Endothelial cell of umbilical vein (primary cell): Measurements from ENCODE around the gene NANOS1. TPM values are rescaled to one million over a fixed set of nuclear protein-coding genes. Genes with fewer than 3 reads are reported as not detected.

Source experiments
- BruUV-seq: library from RNA; stranded (reverse); fragments of 400-500 nt; replicated peaks from 2 replicates; lab custom pipeline; 2021; lab: Mats Ljungman, UMichigan
- CTCF ChIA-PET: fragments of 300-600, 350-600 bp; sonication (Branson Sonifier 250); formaldehyde crosslinking; loops from one replicate; lab custom pipeline; 2021; ENCODE audit warnings: antibody characterized with exemption, inconsistent platforms; lab: Charles Lee
- POLR2A ChIA-PET: fragments of 300-600, 350-600 bp; sonication (Branson Sonifier 250); formaldehyde crosslinking; loops from one replicate; lab custom pipeline; 2021; ENCODE audit warnings: antibody characterized with exemption, inconsistent platforms; lab: Charles Lee
- DNase-seq: peaks from one replicate; pipeline ENCODE4 v3.0.0-alpha.2; 2011; ENCODE audit warnings: low read depth, low spot score
- FAIRE-seq: peaks from 2 replicates; lab custom pipeline; 2011; peaks lifted over from hg19 to GRCh38; lab: Jason Lieb, UNC
- H2AFZ ChIP-seq: 2 replicates; pipeline ENCODE4 v1.6.0; 2012; ENCODE audit warnings: low read depth, low read length, control low read depth, inconsistent platforms
- H3K27ac ChIP-seq: 2 replicates; pipeline ENCODE4 v1.5.1; 2011; ENCODE audit warnings: low read depth, mild to moderate bottlenecking, control low read depth, low read length, moderate library complexity; ENCODE audit not compliant: insufficient read depth
- H3K27me3 ChIP-seq, 2 experiments: 2 replicates each; pipeline versions ENCODE4 v1.6.0 to v1.6.1; 2011; ENCODE audit warnings: low read length in 2 of 2, mixed read lengths in 1 of 2; ENCODE audit not compliant: control insufficient read depth in 2 of 2, insufficient read depth in 2 of 2
- H3K36me3 ChIP-seq, 2 experiments: 2 replicates in 1 of 2; 3 replicates in 1 of 2; pipeline ENCODE4 v1.5.1; 2011; ENCODE audit warnings: low read length in 2 of 2, mild to moderate bottlenecking in 1 of 2, moderate library complexity in 1 of 2; ENCODE audit not compliant: control insufficient read depth in 2 of 2, insufficient read depth in 2 of 2; ENCODE audit errors: extremely low read depth in 1 of 2
- H3K4me1 ChIP-seq: 3 replicates; pipeline ENCODE4 v1.5.1; 2011; ENCODE audit warnings: mild to moderate bottlenecking, low read length; ENCODE audit not compliant: control insufficient read depth, insufficient read depth; ENCODE audit errors: extremely low read depth
- H3K4me2 ChIP-seq: 2 replicates; pipeline ENCODE4 v1.6.1; 2011; ENCODE audit warnings: low read length, control low read depth, mixed read lengths; ENCODE audit not compliant: insufficient read depth
- H3K4me3 ChIP-seq, 3 experiments: fragments of 200-600 bp in 1 of 3; sonication (generic), shearing (Covaris generic) in 1 of 3; replicated peaks in 1 of 3; 2 replicates each; pipeline ENCODE4 v1.5.1; 2011 to 2016; ENCODE audit warnings: control low read depth in 3 of 3, low read length in 3 of 3, mild to moderate bottlenecking in 2 of 3, inconsistent platforms in 1 of 3, low read depth in 1 of 3, moderate library complexity in 1 of 3; ENCODE audit not compliant: insufficient read depth in 1 of 3
- H3K79me2 ChIP-seq: 2 replicates; pipeline ENCODE4 v1.6.0; 2012; ENCODE audit warnings: low read length, inconsistent platforms; ENCODE audit not compliant: control insufficient read depth, insufficient read depth
- H3K9ac ChIP-seq: replicated peaks from 2 replicates; pipeline ENCODE3; 2011; ENCODE audit warnings: low read length, control low read depth; ENCODE audit not compliant: insufficient read depth; ENCODE audit errors: extremely low read depth
- H3K9me1 ChIP-seq: replicated peaks from 3 replicates; pipeline ENCODE4 v1.6.0; 2011; ENCODE audit warnings: mild to moderate bottlenecking, low read length; ENCODE audit not compliant: control insufficient read depth, insufficient read depth; ENCODE audit errors: extremely low read depth
- H3K9me3 ChIP-seq: replicated peaks from 2 replicates; pipeline ENCODE4 v1.5.1; 2012; ENCODE audit warnings: low read length, inconsistent platforms; ENCODE audit not compliant: control insufficient read depth, insufficient read depth
- H4K20me1 ChIP-seq: replicated peaks from 2 replicates; pipeline ENCODE3; 2011; ENCODE audit warnings: mild to moderate bottlenecking, low read length; ENCODE audit not compliant: control insufficient read depth, insufficient read depth; ENCODE audit errors: extremely low read depth
- CTCF ChIP-seq, 2 donors: IDR thresholded peaks; 1 replicate in 1 of 2; 2 replicates in 1 of 2; pipeline ENCODE4 v1.5.1; 2011; ENCODE audit warnings: low read length in 2 of 2, mild to moderate bottlenecking in 2 of 2, moderate library complexity in 2 of 2, control low read depth in 1 of 2, inconsistent platforms in 1 of 2, low read depth in 1 of 2; ENCODE audit not compliant: insufficient read depth in 1 of 2; ENCODE audit errors: extremely low read depth in 1 of 2
- EZH2 ChIP-seq: IDR thresholded peaks from 2 replicates; pipeline ENCODE4 v1.6.1; 2012; ENCODE audit warnings: borderline replicate concordance, low read depth, mild to moderate bottlenecking, moderate library complexity, low read length, inconsistent platforms; ENCODE audit not compliant: severe bottlenecking
- FOS ChIP-seq: IDR thresholded peaks from 2 replicates; pipeline ENCODE4 v1.6.1; 2011; ENCODE audit warnings: mild to moderate bottlenecking, low read length, moderate library complexity, borderline replicate concordance; ENCODE audit not compliant: insufficient read depth
- GATA2 ChIP-seq: IDR thresholded peaks from 2 replicates; pipeline ENCODE4 v1.7.0; 2011; ENCODE audit warnings: low read depth, mild to moderate bottlenecking, moderate library complexity, mixed read lengths, low read length; ENCODE audit not compliant: insufficient read length, insufficient read depth
- JUN ChIP-seq: IDR thresholded peaks from 2 replicates; pipeline ENCODE4 v1.6.1; 2011; ENCODE audit warnings: borderline replicate concordance, low read depth; ENCODE audit not compliant: insufficient read length, insufficient read depth
- MYC ChIP-seq: IDR thresholded peaks from one replicate; pipeline ENCODE4 v1.6.1; 2011; ENCODE audit warnings: mild to moderate bottlenecking, low read depth, low read length
- POLR2A ChIP-seq: IDR thresholded peaks from 2 replicates; pipeline ENCODE4 v1.6.1; 2012; ENCODE audit warnings: low read depth, mild to moderate bottlenecking, control low read depth, low read length
- POLR2AphosphoS5 ChIP-seq: IDR thresholded peaks from 2 replicates; pipeline ENCODE4 v1.6.1; 2012; ENCODE audit warnings: low read depth, mild to moderate bottlenecking, control low read depth, low read length, moderate library complexity; ENCODE audit not compliant: insufficient read depth
- dilution Hi-C: fragments of 300-500 bp; cut with MboI; formaldehyde crosslinking; loops from one replicate; pipeline ENCODE4 v1.15.0; 2019; ENCODE audit warnings: low sequenced_read_pairs; ENCODE audit not compliant: extremely low pct_ligation_motif_present
- intact Hi-C: fragments of 100-400 bp; cut with micrococcal nuclease; formaldehyde crosslinking; loops from one replicate; pipeline ENCODE4 v1.10.0; 2022
- polyA plus RNA-seq, 4 experiments: library from polyadenylated mRNA; depleted of rRNA in 3 of 4; stranded (reverse) in 3 of 4; unstranded in 1 of 4; fragments of >200 nt; gene quantifications; 2 replicates each; pipeline versions ENCODE4 v1.2.1 to v1.2.3, GENCODE V29; 2011 to 2012; ENCODE audit warnings: missing spikeins in 1 of 4
- total RNA-seq: library from RNA; stranded (reverse); gene quantifications from 2 replicates; pipeline ENCODE4 v1.2.3, GENCODE V29; 2021
- TF ChIP-seq, protein P1 (sequence below): IDR thresholded peaks from 2 replicates; pipeline ENCODE4 v1.6.1; 2011; ENCODE audit not compliant: insufficient read depth, insufficient read length

Gene NANOS1
- total and polyA plus RNA-seq, 2 donors (not counting 3 experiments of a cell fraction or from before 2014, with no cell fraction given), result 0.29 to 0.40 TPM

GRCh38 chr10:118994321-118994720 is 35.2 kb upstream of the NANOS1 start:
- dilution Hi-C loops (no loop called here), intact Hi-C loops (no loop called here)
- no peaks in the 10 kb centered on the region for H3K4me1 ChIP-seq
- H3K36me3 ChIP-seq, result no peaks in the 10 kb centered on the region
- H3K4me2 ChIP-seq, result no peak overlapping the region
- H2AFZ ChIP-seq, result no peak overlapping the region
- DNase-seq, result no peak
- H3K27ac ChIP-seq, result no peak overlapping the region
- H3K4me3 ChIP-seq, result no peak overlapping the region
- H3K9ac ChIP-seq, result no peak overlapping the region
- H3K9me3 ChIP-seq, result no peaks in the 10 kb centered on the region
- no peaks in the 10 kb centered on the region for H3K79me2 ChIP-seq
- FAIRE-seq, result no peak
- peaks cover 0 to 2% of the 10 kb centered on the region in 2 experiments for H3K27me3 ChIP-seq
- CTCF ChIA-PET, result interaction anchor here (0.9 kb wide), 1 partner anchor 12 kb away, joined by 3 read pairs; no protein-coding TSS in a partner anchor
- BruUV-seq, result no TSS peak
- TF ChIP-seq POLR2A (no peak), GATA2 (no peak), MYC (no peak), FOS (no peak), POLR2AphosphoS5 (no peak), JUN (no peak), EZH2 (no peak), CTCF (IDR thresholded peaks at IDR 0.05; ENCODE audit: extremely low read depth in 1 of 2, insufficient read depth in 1 of 2, low read depth in 1 of 2, low read length in 2 of 2) (no peak)
- TF ChIP-seq, protein P1, sequence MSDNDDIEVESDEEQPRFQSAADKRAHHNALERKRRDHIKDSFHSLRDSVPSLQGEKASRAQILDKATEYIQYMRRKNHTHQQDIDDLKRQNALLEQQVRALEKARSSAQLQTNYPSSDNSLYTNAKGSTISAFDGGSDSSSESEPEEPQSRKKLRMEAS, result no peak
- H3K9me1 ChIP-seq, result no peaks in the 10 kb centered on the region
- H4K20me1 ChIP-seq, result no peaks in the 10 kb centered on the region
- POLR2A ChIA-PET, result no interaction called here
